GM12873 (cell line): ENCODE data around the gene RELT.

Experiments
- TF ChIP-seq, protein P1 (sequence below): IDR thresholded peaks from 2 replicates; pipeline ENCODE4 v1.5.1; 2012; ENCODE audit warnings: low read depth, mild to moderate bottlenecking, moderate library complexity, low read length, control low read depth; ENCODE audit not compliant: insufficient read depth; ENCODE audit errors: missing control alignments

Gene RELT

GRCh38 chr11:73350908-73351636, 25.1 kb upstream of the RELT start:
- TF ChIP-seq, protein P1, sequence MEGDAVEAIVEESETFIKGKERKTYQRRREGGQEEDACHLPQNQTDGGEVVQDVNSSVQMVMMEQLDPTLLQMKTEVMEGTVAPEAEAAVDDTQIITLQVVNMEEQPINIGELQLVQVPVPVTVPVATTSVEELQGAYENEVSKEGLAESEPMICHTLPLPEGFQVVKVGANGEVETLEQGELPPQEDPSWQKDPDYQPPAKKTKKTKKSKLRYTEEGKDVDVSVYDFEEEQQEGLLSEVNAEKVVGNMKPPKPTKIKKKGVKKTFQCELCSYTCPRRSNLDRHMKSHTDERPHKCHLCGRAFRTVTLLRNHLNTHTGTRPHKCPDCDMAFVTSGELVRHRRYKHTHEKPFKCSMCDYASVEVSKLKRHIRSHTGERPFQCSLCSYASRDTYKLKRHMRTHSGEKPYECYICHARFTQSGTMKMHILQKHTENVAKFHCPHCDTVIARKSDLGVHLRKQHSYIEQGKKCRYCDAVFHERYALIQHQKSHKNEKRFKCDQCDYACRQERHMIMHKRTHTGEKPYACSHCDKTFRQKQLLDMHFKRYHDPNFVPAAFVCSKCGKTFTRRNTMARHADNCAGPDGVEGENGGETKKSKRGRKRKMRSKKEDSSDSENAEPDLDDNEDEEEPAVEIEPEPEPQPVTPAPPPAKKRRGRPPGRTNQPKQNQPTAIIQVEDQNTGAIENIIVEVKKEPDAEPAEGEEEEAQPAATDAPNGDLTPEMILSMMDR, result peak; percentile 91

GRCh38 chr11:73353422-73353821, 22.8 kb upstream of the RELT start:
- TF ChIP-seq, protein P1, result no peak

GRCh38 chr11:73355109-73355508, 21.1 kb upstream of the RELT start:
- TF ChIP-seq, protein P1, result no peak

GRCh38 chr11:73356979-73357860, 19.0 kb upstream of the RELT start:
- TF ChIP-seq, protein P1, result no peak

GRCh38 chr11:73358071-73358470, 18.1 kb upstream of the RELT start:
- TF ChIP-seq, protein P1, result no peak

- TF ChIP-seq, protein P1, result no peak
Observed at GRCh38 chr11:73359341-73359740, 16.9 kb upstream of the RELT start.
